GM21390 (cell line): Measurements from ENCODE around the gene AFAP1.

Experiments
- ATAC-seq: cut with Tn5 transposase; IDR thresholded peaks from one replicate; pipeline ENCODE4 v1.9.1; 2021; ENCODE audit not compliant: unreplicated experiment

Gene AFAP1

DNA sequence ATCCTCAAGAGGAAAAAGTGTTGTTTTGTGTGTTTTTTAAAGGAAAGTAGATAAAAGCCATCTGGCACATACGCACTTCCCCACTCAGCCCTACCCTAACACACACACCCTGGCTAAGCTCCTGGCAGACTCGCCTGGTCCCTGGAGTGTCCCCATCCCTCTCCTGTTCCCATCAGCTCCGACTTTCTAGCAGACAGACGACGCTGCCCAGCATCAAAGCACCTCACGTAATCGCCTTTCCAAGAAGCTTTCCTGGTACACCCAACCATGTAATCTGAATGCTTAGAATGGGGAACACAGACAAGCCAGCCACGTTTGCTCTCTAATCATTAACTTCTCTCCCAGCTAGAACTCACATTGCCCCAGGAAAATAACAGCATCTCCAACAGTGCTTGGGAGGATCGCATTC is 116.2 kb downstream of the AFAP1 start:
- ATAC-seq: no peak

DNA sequence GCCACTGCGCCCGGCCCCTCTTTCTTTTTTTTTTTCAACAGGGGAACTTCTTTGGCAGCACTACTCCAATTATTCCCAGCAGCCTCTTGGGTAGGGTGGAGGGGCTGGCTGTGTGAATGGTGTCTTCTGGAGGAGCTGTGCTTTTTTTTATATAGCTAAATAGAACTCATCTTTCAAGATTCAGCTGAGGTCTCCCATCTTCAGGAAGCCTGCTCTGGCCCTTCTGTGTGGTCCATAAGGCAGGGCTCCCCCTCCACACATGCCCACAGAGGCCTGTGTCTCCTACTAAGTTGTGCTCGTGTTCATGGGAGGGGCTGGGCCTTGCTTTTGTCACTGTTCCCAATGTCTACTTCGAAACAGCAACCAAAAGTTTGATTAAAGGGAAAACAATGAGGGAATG is 116.8 kb downstream of the AFAP1 start:
- ATAC-seq: no peak

DNA sequence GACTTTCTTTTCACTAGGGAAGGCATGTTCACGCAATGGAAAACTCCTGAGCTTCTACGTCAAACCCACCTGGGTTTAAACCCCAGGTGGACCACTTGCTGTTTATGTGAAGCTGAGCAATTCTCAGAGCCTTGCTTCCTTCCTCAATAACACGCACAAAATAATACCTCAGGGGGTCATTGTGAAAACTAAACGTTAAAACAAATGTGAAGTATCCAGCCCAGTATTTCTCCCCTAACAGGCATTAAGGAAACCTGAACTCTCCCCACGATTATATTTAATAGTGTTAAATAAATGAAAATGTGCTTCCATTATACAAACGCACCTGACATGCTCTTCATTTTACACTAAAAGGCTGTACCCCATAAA is 117.5 kb downstream of the AFAP1 start:
- ATAC-seq: no peak

- no peak for ATAC-seq
Observed at GRCh38 chr4:7821245-7822136, 118.2 kb downstream of the AFAP1 start.

DNA sequence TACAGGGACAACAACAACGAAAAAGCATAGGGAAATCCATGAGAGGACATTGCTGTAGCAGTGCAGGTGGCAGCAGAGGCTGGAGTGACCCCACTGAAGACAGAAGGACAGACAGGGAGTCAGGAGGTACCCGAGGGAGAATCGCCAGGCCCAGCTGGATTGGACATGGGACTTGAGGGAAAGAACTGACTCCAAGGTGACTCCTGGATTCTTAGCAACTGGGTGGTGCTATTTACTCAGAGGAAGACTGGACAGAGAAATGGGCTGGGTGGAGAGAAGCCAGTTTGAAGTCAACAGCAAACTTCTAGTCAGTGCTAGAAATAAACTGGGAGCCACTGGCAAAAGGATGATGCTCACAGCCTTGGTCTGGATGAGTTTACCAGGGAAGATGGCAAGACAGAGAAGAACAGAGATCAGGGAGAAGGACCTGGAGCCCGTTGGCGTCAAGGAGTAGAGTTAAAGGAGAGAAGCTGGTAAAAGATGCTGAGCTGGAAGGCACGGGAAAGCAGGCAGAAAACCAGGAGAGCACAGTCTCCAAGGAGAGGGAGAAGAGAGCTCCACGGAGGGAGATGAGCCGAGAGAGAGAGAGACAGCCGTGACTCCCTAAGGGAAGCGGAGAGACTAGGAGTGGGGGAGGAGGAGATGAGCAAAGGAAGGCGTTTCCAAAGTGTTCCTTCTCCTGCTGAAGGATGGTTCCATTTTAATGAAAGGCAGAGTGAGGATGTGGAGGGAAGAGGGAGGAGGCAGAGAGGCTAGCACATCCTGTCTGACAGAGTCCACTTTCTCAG is 119.4 kb downstream of the AFAP1 start:
- no peak for ATAC-seq

DNA sequence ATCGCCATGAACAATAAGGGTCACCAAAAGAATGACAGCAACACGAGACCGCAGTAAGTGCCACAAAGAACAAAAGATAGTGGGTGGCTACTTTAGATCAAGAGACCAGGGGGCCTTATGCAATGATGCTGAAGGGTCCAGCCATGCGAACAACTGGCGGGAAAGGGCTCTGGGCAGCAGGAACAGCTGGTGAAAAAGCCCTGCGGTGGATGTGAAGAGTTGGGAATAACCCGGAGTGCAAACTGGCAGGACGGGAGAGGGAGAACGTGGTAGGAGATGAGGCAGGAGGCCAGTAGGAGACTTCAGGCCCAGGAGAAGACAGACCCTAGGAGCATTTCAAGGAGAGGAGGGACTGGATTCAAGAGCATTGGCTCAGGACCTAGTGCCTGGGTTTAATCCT is 120.2 kb downstream of the AFAP1 start:
- no peak for ATAC-seq

DNA sequence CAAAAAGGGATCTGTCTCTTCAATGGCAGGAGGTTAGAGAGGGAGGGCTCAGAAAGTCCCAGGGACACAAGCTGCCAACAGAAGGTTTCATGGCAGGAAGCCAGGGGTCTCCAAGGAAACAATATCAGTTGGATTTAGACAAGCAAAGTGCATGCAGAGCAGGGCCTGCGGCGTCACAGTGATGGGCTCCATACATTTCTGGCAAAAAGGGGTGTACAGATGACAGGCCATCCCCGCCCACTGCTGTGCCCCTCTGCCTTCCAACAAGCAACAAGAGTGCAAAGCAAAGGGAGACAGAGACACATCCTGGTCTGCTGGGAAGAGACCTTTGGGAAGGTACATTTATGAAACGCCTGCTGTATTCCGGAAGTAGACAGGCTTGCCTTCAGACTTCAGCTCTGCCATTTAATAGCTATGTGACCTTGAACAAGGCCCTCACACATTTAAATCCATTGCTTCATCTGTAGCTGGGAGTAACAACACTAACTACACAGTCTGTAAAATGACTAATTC is 121.2 kb downstream of the AFAP1 start:
- no peak for ATAC-seq

GRCh38 chr4:7817877-7818398 is 121.7 kb downstream of the AFAP1 start:
- no peak for ATAC-seq

DNA sequence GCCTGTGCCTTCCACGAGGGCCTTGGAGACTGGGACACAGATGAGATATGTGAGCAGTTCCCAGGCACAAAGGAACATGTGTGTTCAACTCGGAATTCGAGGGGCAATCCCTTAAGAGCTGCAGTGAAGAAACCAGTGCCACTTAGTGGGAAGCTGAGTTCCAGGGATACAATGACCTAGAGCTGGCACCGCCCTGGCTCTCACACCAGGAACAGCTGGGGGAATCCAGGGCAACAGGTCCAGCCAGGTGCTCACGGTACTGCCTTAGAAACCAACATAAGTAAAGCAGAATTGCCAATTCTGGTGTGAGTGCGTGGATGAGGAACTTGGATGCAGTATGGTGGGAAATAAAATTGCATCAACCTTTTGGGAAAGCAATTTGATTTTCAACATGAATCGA is 122.9 kb downstream of the AFAP1 start:
- no peak for ATAC-seq

DNA sequence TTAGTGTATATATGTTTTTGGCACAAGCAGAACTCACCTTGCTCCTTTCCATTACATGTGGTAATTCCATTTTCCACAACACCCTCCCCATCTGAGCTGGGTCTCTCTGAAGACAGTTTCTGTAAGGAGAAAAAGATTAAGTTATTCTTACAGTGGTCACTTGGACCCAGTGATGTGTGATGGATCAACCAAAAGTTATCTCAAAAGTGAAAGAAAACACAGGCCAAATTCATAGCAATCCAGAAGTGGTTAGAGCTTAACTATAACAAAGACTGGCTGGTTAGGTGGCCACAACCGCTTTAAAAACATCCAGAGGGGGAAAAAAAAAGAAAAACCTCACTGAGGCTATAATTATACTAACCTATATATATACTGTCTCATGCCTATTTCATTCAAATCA is 123.7 kb downstream of the AFAP1 start:
- no peak for ATAC-seq

GRCh38 chr4:7815562-7815961 is 124.1 kb downstream of the AFAP1 start:
- ATAC-seq: no peak

- no peak for ATAC-seq
Observed at GRCh38 chr4:7814451-7814850, 125.2 kb downstream of the AFAP1 start.

GRCh38 chr4:7813674-7814073 is 126.0 kb downstream of the AFAP1 start:
- no peak for ATAC-seq

DNA sequence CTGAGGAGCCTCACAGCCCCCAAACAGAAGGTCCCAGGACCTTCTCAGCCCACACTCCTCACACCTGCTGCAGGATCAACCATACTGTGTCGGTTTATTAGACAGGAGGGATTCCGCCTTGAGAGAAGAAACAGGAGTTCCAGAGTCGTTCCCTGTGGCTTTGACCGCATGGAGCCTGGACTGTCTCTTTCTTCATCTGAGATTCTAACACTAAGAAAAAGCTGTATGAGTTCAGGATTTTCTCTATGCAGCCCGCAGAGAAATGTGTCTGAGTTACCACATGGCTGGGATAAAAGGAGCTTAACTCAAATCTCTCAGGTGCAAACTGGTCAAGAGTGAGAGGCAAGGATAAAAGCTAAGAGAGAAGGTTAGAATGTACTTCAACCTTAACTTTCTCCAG is 126.7 kb downstream of the AFAP1 start:
- no peak for ATAC-seq

GRCh38 chr4:7812231-7812857 is 127.3 kb downstream of the AFAP1 start:
- no peak for ATAC-seq

- ATAC-seq: no peak
Observed at GRCh38 chr4:7811536-7812191, 128.0 kb downstream of the AFAP1 start.

DNA sequence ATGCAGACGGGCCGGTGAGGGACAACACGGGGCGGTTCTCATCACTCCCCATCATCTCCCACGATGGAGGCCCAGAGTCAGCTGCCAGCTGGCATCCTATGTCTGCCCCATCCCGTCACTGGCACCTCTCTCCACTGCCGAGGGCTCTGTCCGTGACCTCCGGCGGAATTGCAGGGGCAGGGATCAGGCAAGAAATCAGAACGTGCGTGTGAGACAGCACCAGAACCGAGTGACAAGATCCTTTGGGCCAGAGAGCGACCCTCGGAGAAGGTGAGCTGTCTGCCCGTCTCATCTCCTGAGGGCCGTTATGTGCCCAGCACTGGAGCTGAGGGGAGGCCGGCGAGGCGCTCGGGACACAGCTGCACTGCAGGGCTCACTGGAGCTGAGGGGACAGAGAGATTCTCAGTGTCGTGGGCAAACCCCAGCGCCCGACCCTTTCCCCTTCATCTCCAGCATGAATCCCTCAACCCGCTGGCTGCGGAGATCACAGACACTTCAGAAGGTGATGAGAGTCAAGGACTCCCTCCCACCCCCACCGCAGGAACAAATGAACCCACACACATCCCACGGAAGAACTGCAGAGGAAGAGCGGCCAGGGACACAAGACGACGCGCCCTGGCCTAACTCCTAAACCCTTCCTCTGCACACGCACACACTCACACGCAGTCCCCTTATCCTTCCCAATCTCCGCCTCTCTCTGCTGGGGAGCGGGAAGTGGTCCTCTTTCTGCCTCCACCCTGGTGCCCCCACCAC is 128.7 kb downstream of the AFAP1 start:
- no peak for ATAC-seq

DNA sequence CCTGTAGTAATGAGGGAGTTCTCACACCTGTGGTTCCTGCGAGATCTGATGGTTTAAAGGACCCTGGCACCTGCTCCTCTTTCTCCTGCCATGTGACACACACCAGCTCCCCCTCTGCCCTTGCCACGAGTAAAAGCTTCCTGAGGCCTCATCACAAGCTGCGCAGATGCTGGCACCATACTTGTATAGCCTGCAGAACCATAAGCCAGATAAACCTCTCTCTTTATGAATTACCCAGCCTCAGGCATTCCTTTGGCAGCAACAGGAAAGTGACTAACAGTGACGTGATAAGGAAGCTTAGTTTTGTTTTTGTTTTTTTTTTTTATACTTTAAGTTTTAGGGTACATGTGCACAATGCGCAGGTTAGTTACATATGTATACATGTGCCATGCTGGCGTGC is 130.9 kb downstream of the AFAP1 start:
- ATAC-seq: no peak

GRCh38 chr4:7808181-7808580 is 131.5 kb downstream of the AFAP1 start:
- ATAC-seq: no peak

- ATAC-seq: no peak
Observed at GRCh38 chr4:7807351-7807921, 132.2 kb downstream of the AFAP1 start.
